Measurements from ENCODE around the gene RMDN3.

Gene RMDN3

GRCh38 chr15:40723919-40724318 lies 31.1 kb downstream of the RMDN3 start:
- H3K36me3 Mint-ChIP-seq (ENCODE audit: low read depth), result peaks cover 8% of the 10 kb centered on the region
- H3K27me3 Mint-ChIP-seq (ENCODE audit: low read depth), result no peaks in the 10 kb centered on the region
- TF ChIP-seq, protein P1, sequence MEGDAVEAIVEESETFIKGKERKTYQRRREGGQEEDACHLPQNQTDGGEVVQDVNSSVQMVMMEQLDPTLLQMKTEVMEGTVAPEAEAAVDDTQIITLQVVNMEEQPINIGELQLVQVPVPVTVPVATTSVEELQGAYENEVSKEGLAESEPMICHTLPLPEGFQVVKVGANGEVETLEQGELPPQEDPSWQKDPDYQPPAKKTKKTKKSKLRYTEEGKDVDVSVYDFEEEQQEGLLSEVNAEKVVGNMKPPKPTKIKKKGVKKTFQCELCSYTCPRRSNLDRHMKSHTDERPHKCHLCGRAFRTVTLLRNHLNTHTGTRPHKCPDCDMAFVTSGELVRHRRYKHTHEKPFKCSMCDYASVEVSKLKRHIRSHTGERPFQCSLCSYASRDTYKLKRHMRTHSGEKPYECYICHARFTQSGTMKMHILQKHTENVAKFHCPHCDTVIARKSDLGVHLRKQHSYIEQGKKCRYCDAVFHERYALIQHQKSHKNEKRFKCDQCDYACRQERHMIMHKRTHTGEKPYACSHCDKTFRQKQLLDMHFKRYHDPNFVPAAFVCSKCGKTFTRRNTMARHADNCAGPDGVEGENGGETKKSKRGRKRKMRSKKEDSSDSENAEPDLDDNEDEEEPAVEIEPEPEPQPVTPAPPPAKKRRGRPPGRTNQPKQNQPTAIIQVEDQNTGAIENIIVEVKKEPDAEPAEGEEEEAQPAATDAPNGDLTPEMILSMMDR (IDR thresholded peaks at IDR 0.05; ENCODE audit: unreplicated experiment in 3 of 3), result no peak
- no peaks in the 10 kb centered on the region for H3K4me1 Mint-ChIP-seq
- no peak overlapping the region for H3K27ac Mint-ChIP-seq
- H3K4me3 Mint-ChIP-seq, result no peak overlapping the region
- H3K9me3 Mint-ChIP-seq, result no peaks in the 10 kb centered on the region

GRCh38 chr15:40722934-40723333 lies 32.1 kb downstream of the RMDN3 start:
- Mint-ChIP-seq H3K27ac (no peak overlapping the region), H3K36me3 (ENCODE audit: low read depth) (peaks cover 8% of the 10 kb centered on the region), H3K4me1 (no peaks in the 10 kb centered on the region), H3K4me3 (no peak overlapping the region), H3K9me3 (no peaks in the 10 kb centered on the region), H3K27me3 (ENCODE audit: low read depth) (no peaks in the 10 kb centered on the region)
- TF ChIP-seq, protein P1 (IDR thresholded peaks at IDR 0.05; ENCODE audit: unreplicated experiment in 3 of 3), result no peak

DNA sequence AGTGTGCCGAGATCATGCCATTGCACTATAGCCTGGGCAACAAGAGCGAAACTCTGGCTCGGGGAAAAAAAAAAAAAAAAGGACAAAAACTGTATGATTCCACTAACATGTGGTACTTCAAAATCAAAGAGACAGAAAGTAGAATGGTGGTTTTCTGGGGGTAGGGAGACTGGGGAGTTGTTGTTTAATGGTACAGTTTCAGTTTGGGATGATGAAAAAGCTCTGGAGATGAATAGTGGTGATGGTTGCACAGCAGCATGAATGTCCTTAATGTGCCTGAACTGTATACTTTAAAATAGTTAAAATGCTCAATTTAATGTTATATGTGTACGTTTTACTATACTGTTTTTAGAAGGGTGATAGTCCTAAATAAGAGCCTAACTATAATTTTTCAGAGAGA lies 32.7 kb downstream of the RMDN3 start:
- Mint-ChIP-seq H3K9me3 (no peaks in the 10 kb centered on the region), H3K27me3 (ENCODE audit: low read depth) (no peaks in the 10 kb centered on the region), H3K27ac (no peak overlapping the region), H3K36me3 (ENCODE audit: low read depth) (peaks cover 12% of the 10 kb centered on the region), H3K4me3 (no peak overlapping the region), H3K4me1 (no peaks in the 10 kb centered on the region)
- TF ChIP-seq, protein P1 (IDR thresholded peaks at IDR 0.05; ENCODE audit: unreplicated experiment in 3 of 3), result no peak

- Mint-ChIP-seq H3K27me3 (ENCODE audit: low read depth) (no peaks in the 10 kb centered on the region), H3K27ac (no peak overlapping the region), H3K9me3 (no peaks in the 10 kb centered on the region), H3K4me1 (no peaks in the 10 kb centered on the region), H3K36me3 (ENCODE audit: low read depth) (peaks cover 13% of the 10 kb centered on the region), H3K4me3 (no peak overlapping the region)
- TF ChIP-seq, protein P1 (IDR thresholded peaks at IDR 0.05; ENCODE audit: unreplicated experiment in 3 of 3), result no peak
Observed at GRCh38 chr15:40721701-40722100, 33.4 kb downstream of the RMDN3 start.

GRCh38 chr15:40716165-40716564 lies 38.9 kb downstream of the RMDN3 start:
- Mint-ChIP-seq H3K4me3 (no peak overlapping the region), H3K36me3 (ENCODE audit: low read depth) (peaks cover 32% of the 10 kb centered on the region), H3K9me3 (no peaks in the 10 kb centered on the region), H3K27ac (no peak overlapping the region), H3K27me3 (ENCODE audit: low read depth) (no peaks in the 10 kb centered on the region), H3K4me1 (no peaks in the 10 kb centered on the region)
- TF ChIP-seq, protein P1 (IDR thresholded peaks at IDR 0.05; ENCODE audit: unreplicated experiment in 3 of 3), result no peak

GRCh38 chr15:40714144-40714543 lies 40.9 kb downstream of the RMDN3 start:
- TF ChIP-seq, protein P1 (IDR thresholded peaks at IDR 0.05; ENCODE audit: unreplicated experiment in 3 of 3), result no peak
- Mint-ChIP-seq H3K36me3 (ENCODE audit: low read depth) (peaks cover 42% of the 10 kb centered on the region), H3K4me3 (no peak overlapping the region), H3K27me3 (ENCODE audit: low read depth) (no peaks in the 10 kb centered on the region), H3K27ac (no peak overlapping the region), H3K9me3 (no peaks in the 10 kb centered on the region), H3K4me1 (no peaks in the 10 kb centered on the region)
